Lower leg skin (tissue), 4 donors: Measurements from ENCODE around the gene SUZ12. TPM values are rescaled to one million over a fixed set of nuclear protein-coding genes. Genes with fewer than 3 reads are reported as not detected.

Experiments used
- DNase-seq, 2 donors: peaks; one replicate each; pipeline ENCODE4 v3.0.0-alpha.2; 2019; ENCODE audit warnings: low spot score in 2 of 2
- H3K4me3 ChIP-seq: fragments of 200-600 bp; sonication (generic); 2 replicates; pipeline ENCODE4 v1.5.1; 2017; ENCODE audit warnings: mild to moderate bottlenecking, low read depth; ENCODE audit not compliant: poor library complexity, severe bottlenecking
- CTCF ChIP-seq, 3 donors: fragments of 450-650 bp; IDR thresholded peaks; one replicate each; pipeline ENCODE4 v1.5.1; 2016; ENCODE audit warnings: antibody characterized with exemption in 3 of 3, mild to moderate bottlenecking in 3 of 3, moderate library complexity in 2 of 3
- POLR2A ChIP-seq, 2 donors: fragments of 450-650 bp; IDR thresholded peaks; one replicate each; pipeline ENCODE4 v1.6.1; 2016 to 2017; ENCODE audit warnings: antibody characterized with exemption in 2 of 2, mild to moderate bottlenecking in 1 of 2, moderate library complexity in 1 of 2
- WGBS, 2 donors: methylation state at CpG; one replicate each; pipeline ENCODE4 v1.1.5; 2018; 5-methylcytosine and 5-hydroxymethylcytosine counted together
- intact Hi-C: fragments of 100-400 bp; cut with DNase I; formaldehyde crosslinking; loops from one replicate; pipeline ENCODE4 v1.15.0; 2023; ENCODE audit warnings: low total_unique reads
- total RNA-seq, 4 donors: library from RNA; depleted of rRNA; stranded (reverse); fragments of >200 nt; gene quantifications; one replicate each; pipeline ENCODE4 v1.1.0, GENCODE V29; 2016

SUZ12 gene
- total RNA-seq, 4 donors from 2014 or later: 14.1 to 15.9 (median 14.4) TPM

DNA sequence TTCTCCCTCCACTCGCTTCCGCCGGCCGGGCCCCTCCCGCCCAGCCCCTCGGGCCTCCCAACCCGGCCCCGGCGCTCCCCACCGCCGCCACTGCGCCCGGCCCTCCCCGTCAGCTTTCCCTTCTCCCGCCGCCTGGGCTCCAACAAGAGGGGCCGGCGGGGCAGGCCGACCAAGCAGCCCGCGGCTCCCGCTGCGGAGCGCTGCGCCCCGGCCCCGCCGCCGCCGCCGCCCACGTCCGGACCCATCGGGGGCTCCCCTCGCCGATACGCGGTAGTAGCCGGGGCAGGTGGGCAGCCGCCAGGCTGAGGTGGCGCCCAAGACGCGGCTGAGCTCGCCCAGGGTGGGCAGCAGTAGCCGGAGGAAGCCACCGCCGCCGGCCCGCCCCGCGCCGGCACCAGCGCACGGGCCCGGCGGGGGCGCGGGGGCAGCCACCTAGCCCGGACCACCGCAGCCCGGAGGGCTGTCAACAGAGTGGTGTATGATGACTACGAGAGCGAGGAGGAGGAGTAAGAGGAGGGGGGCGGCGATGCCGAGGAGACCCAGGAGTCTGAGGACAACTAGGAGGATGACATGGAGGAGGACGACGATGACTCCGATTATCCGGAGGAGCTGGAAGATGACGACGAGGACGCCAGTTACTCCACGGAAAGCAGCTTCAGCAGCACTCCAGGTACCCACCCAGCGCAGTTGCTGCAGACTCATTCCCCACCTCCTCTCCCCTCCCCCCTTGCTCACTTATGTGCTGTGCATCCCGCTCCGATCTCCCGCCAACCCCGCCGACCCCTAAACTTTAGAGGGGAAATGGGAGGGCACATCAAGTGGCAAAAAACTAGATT, 70.9 kb downstream of the SUZ12 start:
- TF ChIP-seq CTCF (IDR thresholded peaks at IDR 0.05) (no peak), POLR2A (IDR thresholded peaks at IDR 0.05) (no peak)
- intact Hi-C loops: no loop called here
- DNase-seq: no peak
- WGBS, 2 donors: 0 to 2% methylated on average over 30 to 52 of the region's 80 CpGs
- peak overlapping the region; percentile 98 for H3K4me3 ChIP-seq

GRCh38 chr17:32009262-32009542, 72.4 kb downstream of the SUZ12 start:
- no peak for DNase-seq
- no peak overlapping the region for H3K4me3 ChIP-seq
- no peak for TF ChIP-seq POLR2A (IDR thresholded peaks at IDR 0.05)
- TF ChIP-seq CTCF (IDR thresholded peaks at IDR 0.05): no peak
- WGBS, 2 donors: 96 to 98% methylated on average over 2 of the region's 2 CpGs
- intact Hi-C loops: no loop called here

GRCh38 chr17:32010114-32010513, 73.3 kb downstream of the SUZ12 start:
- TF ChIP-seq POLR2A (IDR thresholded peaks at IDR 0.05) (no peak), CTCF (IDR thresholded peaks at IDR 0.05) (no peak)
- no peak for DNase-seq
- no peak overlapping the region for H3K4me3 ChIP-seq
- 79 to 86% methylated on average over 4 of the region's 4 CpGs for WGBS, 2 donors
- intact Hi-C loops: no loop called here

GRCh38 chr17:32015245-32016013, 78.6 kb downstream of the SUZ12 start:
- WGBS, 2 donors: 91 to 92% methylated on average over 9 of the region's 9 CpGs
- intact Hi-C loops: no loop called here
- no peak for DNase-seq
- no peak overlapping the region for H3K4me3 ChIP-seq
- TF ChIP-seq POLR2A (IDR thresholded peaks at IDR 0.05): no peak
- TF ChIP-seq CTCF (IDR thresholded peaks at IDR 0.05): no peak

- no peak for DNase-seq
- no peak overlapping the region for H3K4me3 ChIP-seq
- intact Hi-C loops: no loop called here
- TF ChIP-seq CTCF (IDR thresholded peaks at IDR 0.05) (no peak), POLR2A (IDR thresholded peaks at IDR 0.05) (no peak)
- WGBS, 2 donors: 73 to 82% methylated on average over 7 of the region's 7 CpGs
These were observed 79.4 kb downstream of the SUZ12 start for GRCh38 chr17:32016231-32016630.
